Measurements from ENCODE around the gene HPD.
"Not testable (repeated sequence)": the region's sequence is repeated elsewhere in the genome, so short reads cannot be mapped to it uniquely, and the experiment has no call there.

Gene HPD

GRCh38 chr12:121858662-121859572, at the start of gene HPD:
Gene HPD (minus strand): TSS chr12:121858859. CDS start chr12:121858823, 36 bp downstream.
- DNase-seq: no peak

DNA sequence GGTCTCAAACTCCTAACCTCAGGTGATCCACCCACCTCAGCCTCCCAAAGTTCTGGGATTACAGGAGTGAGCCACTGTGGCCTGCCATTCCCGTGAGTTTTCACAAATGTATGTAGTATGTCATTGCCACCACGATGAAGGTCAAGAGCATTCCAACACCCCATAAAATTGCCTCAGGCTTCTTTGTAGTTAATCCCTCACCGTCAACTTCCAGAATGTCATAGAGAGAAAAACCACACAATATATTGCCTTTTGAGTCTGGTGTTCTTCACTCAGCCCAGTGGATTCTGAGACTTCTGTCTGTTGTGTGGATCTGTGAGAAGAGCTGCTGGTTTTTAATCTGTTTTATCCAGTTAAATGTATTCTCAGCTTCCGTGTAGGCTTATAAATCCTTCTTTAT, 47.1 kb upstream of the HPD start:
- no peak for DNase-seq

GRCh38 chr12:121903202-121903601, 44.5 kb upstream of the HPD start:
- no peak for DNase-seq

DNA sequence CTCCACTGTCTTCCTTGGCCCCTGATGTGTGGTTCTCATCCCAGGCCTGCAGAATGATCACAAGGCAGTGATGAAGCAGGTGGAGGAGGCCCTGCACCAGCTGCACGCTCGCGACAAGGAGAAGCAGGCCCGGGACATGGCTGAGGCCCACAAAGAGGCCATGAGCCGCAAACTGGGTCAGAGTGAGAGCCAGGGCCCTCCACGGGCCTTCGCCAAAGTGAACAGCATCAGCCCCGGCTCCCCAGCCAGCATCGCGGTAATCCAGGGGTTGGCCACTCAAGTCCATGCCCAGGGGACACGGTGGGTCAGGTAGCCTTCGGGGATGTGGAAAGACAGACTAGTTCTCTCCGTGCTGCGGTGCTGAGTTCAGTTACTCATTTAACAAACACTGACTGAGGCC, 40.9 kb upstream of the HPD start:
- DNase-seq: no peak

GRCh38 chr12:121898287-121898686, 39.6 kb upstream of the HPD start:
- no peak for DNase-seq

DNA sequence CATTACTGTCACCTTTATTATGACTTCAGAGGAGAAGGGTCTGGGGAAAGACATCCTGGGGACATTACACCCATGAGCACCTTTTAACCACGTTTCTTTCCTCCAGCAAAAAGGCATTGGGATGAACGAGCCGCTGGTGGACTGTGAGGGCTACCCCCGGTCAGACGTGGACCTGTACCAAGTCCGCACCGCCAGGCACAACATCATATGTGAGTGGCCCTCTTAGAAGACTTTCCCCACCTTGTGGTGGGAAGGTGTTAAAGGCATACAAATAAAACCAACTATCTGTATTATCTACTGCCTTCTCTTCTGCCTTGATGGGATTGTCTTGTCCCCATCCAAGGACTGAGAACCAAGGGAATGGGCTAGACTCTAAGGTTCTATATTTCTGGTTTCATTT, 36.0 kb upstream of the HPD start:
- no peak for DNase-seq

DNA sequence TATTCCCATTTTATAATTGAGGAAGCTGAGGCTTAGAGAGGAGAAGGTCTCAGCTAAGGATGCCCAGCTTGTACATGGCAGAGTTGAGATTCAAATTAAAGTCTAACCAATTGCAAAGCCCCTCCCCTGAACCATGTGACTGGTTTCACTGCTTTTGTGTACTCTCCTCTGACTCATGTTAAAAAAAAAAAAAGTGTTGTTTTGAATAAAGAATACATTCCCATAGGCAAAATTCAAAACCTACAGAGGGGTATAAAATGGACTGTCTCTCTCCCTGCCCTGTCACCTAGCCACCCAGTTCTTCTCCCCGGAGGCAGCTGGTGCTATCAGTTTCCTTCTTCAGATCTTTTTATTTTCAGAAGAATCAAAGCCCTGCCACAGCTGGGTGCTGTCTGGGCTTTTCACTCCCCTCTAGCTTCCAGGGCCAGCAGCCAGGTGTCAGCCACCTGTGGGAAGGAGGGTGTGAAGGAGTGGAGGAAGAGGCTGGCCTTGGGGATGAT, 35.4 kb upstream of the HPD start:
- DNase-seq: no peak

DNA sequence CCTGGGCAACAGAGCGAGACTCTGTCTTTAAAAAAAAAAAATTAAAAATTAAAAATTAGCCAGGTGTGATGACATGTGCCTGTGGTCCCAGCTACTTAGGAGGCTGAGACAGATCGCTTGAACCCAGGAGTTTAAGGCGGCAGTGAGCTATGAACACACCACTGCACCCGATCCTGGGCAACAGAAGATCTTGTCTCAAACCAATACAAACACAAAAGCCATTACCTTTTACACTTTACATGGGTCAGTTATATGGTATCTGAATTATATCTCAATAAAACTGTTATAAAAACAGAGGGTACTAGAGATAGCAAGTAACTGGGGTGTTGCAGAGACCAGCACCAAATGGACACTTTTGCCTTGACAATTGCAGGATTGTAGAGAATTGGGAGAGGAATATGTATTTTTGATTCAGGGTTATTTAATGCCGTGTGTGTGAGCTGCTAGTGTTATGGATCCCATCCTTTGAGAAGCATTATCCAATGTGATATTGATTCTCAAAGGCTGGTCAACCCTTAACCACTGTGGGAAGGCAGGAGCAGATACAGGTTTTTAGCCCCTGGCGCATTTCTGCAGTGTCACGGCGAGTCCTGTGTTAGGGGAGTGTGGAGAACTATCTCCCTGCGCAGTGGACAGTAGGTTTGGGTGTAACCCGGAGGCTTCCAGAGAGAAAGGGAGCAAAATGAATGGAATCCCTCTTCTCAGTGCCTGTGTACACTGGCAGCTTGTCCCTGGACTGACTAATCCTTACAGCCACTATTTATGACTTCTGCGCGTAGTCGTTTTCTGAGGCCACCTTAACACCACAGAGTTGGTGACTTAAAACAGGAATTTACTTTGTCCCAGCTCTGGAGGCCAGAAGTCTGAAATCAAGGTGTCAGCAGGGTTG, 34.3 kb upstream of the HPD start:
- no peak for DNase-seq

GRCh38 chr12:121889661-121890060, 31.0 kb upstream of the HPD start:
- not testable (repeated sequence) for DNase-seq

DNA sequence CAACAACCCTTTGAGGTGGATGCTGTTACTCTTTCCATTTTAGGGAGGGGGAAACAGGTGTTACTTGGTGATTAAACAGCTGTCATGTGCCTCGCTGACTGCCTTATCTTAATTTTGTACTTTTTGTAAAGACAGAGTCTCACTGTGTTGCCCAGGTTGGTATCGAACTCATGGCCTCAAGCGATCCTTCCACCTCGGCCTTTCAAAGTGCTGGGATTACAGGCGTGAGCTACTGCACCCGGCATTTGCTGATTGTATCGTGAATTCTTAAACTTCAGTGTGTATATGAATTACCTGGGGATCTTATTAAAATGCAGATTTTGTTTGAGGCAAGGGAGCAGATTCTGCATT, 30.6 kb upstream of the HPD start:
- DNase-seq: no peak

GRCh38 chr12:121888478-121889273, 30.0 kb upstream of the HPD start, which contains the start of gene PSMD9:
Gene PSMD9 (plus strand): TSS chr12:121888790. CDS start chr12:121888857, 67 bp downstream.
- DNase-seq: peak; percentile 98

- DNase-seq: no peak
Measured at GRCh38 chr12:121888083-121888477, 29.4 kb upstream of the HPD start.

DNA sequence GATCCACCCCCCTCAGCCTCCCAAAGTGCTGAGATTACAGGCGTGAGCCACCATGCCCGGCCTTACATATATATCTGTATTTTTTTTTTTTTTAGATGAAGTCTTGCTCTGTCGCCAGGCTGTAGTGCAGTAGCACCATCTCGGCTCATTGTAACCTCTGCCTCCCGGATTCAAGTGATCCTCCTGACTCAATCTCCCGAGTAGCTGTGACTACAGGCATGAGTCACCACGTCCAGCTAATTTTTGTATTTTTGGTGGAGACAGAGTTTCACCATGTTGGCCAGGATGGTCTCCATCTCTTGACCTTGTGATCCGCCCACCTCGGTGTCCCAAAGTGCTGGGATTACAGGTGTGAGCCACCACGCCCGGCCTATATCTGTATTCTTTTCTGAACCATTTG, 26.5 kb upstream of the HPD start:
- DNase-seq: not testable (repeated sequence)

DNA sequence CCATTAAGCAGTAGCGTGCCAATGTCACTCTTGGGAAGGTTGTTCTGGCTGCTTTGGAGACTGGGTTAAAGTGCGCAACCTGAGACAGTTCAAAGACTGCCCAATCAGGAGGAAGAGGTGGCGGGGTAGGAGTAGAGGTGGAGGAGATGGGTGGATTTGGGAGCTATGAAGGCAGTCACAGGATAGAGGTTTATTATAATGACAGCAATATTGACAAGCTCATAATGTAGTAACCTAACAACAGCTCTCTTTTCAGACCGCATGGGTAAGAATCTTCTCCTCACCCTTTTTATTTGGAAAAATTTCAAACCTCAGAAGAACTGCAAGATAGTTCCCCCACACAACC, 24.6 kb upstream of the HPD start:
- DNase-seq: no peak

DNA sequence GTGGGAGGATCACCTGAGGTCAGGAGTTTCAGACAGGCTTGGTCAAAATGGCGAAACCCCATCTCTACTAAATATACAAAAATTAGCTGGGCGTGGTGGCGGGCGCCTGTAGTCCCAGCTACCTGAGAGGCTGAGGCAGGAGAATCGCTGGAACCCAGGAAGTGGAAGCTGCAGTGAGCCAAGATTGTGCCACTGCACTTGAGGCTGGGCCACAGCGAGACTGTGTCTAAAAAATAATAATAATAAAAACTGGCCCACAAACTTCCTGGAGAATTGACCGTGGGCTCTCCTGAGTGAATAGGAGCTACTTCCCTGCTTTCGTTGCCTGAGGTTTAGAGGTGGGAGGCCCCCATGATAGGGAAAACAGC, 17.4 kb upstream of the HPD start:
- not testable (repeated sequence) for DNase-seq

DNA sequence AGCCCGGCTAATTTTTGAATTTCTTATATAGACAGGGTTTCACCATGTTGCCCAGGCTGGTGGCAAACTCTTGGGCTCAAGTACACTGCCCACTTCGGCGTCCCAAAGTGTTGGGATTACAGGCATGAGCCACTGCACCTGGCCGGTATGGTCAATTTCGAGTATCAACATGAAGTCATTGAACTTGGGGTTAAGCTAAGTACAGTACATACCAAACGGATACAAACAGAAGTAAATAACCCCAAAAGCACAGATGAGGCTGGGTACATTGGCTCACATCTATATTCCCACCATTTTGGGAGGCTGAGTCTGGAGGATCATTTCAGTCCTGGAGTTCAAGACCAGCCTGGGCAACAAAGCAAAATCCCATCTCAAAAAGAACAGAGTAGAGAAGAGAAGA, 16.9 kb upstream of the HPD start:
- no peak for DNase-seq

- no peak for DNase-seq
Measured at GRCh38 chr12:121874071-121874470, 15.4 kb upstream of the HPD start.

GRCh38 chr12:121873216-121873569, 14.5 kb upstream of the HPD start:
- DNase-seq: no peak

DNA sequence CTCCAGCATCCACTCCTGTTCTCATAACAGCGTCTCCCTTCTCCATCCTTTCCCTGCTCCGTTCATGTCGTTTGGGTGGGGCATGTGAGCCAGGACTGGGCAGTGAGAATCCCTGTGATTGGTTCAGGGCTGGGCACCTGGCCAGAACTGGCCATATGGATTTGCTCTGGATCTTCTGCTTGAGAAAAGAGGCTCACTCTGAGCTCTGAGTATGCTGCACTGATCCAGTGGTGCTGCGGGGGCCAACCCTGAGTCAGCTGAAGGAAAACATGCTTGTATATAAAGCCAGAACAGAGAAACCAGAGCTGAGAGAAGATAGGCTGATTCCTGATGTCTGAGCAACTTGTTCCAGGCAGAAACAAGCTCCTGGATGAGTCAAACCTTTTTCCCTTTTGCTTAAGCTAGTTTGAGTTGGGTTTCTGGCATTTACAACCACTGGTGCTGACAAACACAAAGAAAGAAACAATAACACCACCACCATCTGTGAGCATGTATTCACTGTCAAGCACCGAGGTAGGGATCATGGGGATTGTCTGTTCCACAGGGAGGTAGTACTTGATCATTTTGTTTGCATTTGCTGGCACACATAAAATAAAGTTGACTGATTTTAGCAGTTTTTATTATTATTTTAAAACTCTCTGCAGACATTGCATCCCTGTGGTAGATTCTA, 14.0 kb upstream of the HPD start:
- DNase-seq: peak; percentile 74

DNA sequence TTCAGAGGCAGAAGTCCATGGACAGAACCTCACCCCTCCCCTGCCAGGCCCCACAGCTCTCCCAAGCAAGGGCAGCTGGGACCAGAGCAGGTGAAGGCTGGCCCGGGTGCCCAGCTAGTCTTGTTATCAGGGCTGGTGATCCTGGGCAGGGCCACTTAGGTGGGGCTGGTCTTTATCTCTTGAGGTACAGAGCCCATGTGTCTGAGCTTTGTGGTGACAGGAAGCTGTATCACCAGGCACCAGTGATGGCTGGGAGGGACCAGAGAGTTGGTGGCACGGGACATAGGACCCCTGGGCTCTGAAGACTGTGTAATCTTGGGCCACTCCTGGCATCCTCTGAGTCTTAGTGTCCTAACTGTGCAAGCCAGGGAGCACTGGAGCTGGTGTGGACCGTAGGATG, 12.8 kb upstream of the HPD start:
- DNase-seq: no peak

- not testable (repeated sequence) for DNase-seq
Measured at GRCh38 chr12:121869229-121869628, 10.6 kb upstream of the HPD start.

GRCh38 chr12:121866331-121866730, 7.7 kb upstream of the HPD start:
- DNase-seq: no peak

Data from right forelimb (tissue), 1 donor.